Immature natural killer cell (primary cell): ENCODE measurements around the gene ARF1. TPM values are rescaled to one million over a fixed set of nuclear protein-coding genes. Genes with fewer than 3 reads are reported as not detected.

ENCODE experiments used
- DNase-seq, 3 donors: peaks; one replicate each; pipeline ENCODE4 v3.0.0; 2022; ENCODE audit warnings: mixed read lengths in 1 of 3
- H3K27ac Mint-ChIP-seq, 6 donors: one replicate each; pipeline ENCODE4 v1.8.0; 2020; ENCODE audit warnings: mixed read lengths in 6 of 6, mild to moderate bottlenecking in 5 of 6, inconsistent platforms in 4 of 6, moderate library complexity in 3 of 6
- H3K27me3 Mint-ChIP-seq, 3 donors: one replicate each; pipeline ENCODE4 v1.8.0; 2020 to 2021; ENCODE audit warnings: low read depth in 3 of 3, mild to moderate bottlenecking in 3 of 3, mixed read lengths in 3 of 3, moderate library complexity in 3 of 3, inconsistent platforms in 1 of 3
- H3K36me3 Mint-ChIP-seq, 3 donors: one replicate each; pipeline ENCODE4 v1.8.0; 2020; ENCODE audit warnings: mixed read lengths in 3 of 3, inconsistent platforms in 2 of 3, mild to moderate bottlenecking in 2 of 3
- H3K4me1 Mint-ChIP-seq, 2 donors: one replicate each; pipeline ENCODE4 v1.8.0; 2020; ENCODE audit warnings: inconsistent platforms in 2 of 2, mild to moderate bottlenecking in 2 of 2, mixed read lengths in 2 of 2, moderate library complexity in 1 of 2
- H3K4me3 Mint-ChIP-seq, 5 donors: one replicate each; pipeline ENCODE4 v1.8.0; 2020; ENCODE audit warnings: mild to moderate bottlenecking in 5 of 5, mixed read lengths in 5 of 5, inconsistent platforms in 3 of 5, moderate library complexity in 3 of 5
- H3K9me3 Mint-ChIP-seq, 6 donors: one replicate each; pipeline ENCODE4 v1.8.0; 2020; ENCODE audit warnings: mild to moderate bottlenecking in 6 of 6, mixed read lengths in 6 of 6, inconsistent platforms in 4 of 6, moderate library complexity in 3 of 6
- polyA plus RNA-seq, 3 donors: library from polyadenylated mRNA; unstranded; fragments of 300-500 nt; fragmentation: Illumina TruSeq; gene quantifications; one replicate each; pipeline ENCODE4 v1.2.3, GENCODE V29; 2021

The ARF1 gene
- polyA plus RNA-seq, 3 donors from 2014 or later: 533 to 916 (median 674) TPM

DNA sequence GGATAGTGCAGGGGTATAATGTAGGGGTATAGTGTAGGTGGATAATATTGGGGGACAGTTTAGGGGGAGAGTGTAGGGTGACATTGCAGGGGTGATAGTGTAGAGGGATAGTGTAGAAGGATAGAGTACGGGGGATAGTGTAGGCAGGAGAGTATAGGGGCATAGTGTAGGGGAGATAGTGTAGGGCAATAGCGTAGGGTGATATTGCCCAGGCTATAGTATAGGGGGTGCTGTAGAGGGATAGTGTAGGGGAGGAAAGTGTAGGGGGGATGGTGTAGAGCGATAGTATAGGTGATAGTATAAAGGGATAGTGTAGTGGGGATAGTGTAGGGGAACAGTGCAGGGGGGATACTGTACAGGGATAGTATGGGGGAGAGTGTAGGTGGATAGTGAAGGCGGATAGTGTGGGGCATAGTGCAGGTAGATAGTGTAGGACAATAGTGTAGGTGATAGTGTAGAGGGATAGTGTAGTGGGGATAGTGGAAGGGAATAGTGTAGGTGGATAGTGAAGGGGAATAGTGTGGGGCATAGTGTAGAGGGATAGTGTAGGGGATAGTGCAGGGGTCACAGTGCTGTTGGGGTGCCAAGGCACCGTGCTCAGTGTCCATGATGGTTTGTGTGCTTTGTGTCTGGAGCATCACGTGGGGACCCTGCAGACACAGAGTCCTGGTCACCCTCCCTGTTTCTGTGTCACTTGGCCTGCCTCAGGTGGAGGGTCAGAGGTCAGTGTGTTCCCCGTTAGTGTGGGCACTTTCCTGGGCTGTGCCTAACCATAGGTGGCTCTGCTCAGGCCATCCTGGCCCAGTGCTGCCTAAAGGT is 10.5 kb upstream of the ARF1 start:
- Mint-ChIP-seq H3K36me3 (no peaks in the 10 kb centered on the region), H3K4me1 (no peaks in the 10 kb centered on the region), H3K27me3 (peaks cover 0 to 9% (median 1%) of the 10 kb centered on the region in 3 donors), H3K27ac (peak overlapping the region in 1 of 6 donors; percentile 14), H3K9me3 (no peaks in the 10 kb centered on the region), H3K4me3 (no peak overlapping the region)
- DNase-seq: no peak

DNA sequence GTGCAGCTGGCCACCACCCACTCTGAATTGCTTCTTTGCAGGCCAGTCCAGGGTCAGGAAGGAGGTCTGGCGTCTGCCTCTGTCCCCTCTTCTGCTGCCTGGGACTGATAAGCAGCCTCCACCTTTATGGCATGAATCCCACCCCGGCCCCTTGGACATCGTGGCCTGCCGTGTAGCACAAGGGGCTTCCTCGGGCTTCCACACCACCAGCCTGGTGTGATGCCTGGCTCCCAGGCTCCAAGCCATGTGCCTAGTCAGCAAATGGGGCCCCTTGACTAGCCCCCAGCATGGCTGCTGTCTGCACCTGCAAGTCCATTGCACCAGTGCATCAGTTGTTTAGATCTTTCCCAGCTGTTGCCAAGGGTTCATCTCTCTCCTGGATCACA is 9.9 kb upstream of the ARF1 start:
- no peak for DNase-seq
- peaks cover 0 to 3% (median 0%) of the 10 kb centered on the region in 3 donors for H3K27me3 Mint-ChIP-seq
- H3K27ac Mint-ChIP-seq: no peak overlapping the region
- H3K4me1 Mint-ChIP-seq: no peaks in the 10 kb centered on the region
- no peak overlapping the region for H3K4me3 Mint-ChIP-seq
- H3K9me3 Mint-ChIP-seq: no peaks in the 10 kb centered on the region
- H3K36me3 Mint-ChIP-seq: no peaks in the 10 kb centered on the region

DNA sequence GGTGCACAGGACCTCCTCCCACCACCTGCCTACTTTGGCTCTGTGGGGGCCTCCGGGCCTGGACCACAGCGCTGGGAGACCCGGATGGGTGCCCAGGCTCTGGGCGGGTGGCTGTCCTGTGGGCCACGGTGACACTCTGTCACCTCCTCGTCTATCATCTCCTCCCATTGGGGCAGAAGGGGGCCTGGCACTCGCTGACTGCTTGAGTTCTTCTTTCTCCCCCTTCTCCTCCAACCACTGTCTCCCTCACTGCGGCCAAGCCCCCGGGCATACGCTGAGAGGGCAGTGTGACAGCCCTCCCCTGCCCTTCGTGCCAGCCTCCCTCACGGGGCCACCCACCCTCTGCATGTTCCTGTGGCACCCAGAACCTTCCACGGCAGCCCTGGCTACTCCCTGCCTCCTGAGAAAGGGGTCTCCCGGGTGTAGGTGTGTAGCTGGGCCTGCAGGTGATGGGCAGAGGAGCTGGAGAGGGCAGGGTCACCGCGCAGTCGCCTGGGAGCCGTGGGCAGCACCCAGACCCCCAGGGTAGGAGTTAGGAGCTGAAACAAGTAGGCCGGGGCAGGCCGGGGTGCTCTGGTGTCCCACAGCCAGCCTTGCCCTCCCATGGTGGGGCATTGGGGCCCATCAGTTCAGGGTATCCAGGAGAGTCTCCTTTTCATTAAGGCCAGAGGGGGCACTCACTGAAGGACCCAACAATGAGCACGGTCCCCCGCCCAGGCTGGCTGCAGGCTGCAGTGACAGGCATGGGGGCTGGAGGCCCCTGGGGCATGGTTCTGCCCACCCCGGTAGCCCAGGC is 9.2 kb upstream of the ARF1 start:
- Mint-ChIP-seq H3K4me3 (no peak overlapping the region), H3K4me1 (no peaks in the 10 kb centered on the region), H3K27ac (no peak overlapping the region), H3K9me3 (no peaks in the 10 kb centered on the region), H3K27me3 (peaks cover 0 to 2% (median 0%) of the 10 kb centered on the region in 3 donors), H3K36me3 (no peaks in the 10 kb centered on the region)
- no peak for DNase-seq

DNA sequence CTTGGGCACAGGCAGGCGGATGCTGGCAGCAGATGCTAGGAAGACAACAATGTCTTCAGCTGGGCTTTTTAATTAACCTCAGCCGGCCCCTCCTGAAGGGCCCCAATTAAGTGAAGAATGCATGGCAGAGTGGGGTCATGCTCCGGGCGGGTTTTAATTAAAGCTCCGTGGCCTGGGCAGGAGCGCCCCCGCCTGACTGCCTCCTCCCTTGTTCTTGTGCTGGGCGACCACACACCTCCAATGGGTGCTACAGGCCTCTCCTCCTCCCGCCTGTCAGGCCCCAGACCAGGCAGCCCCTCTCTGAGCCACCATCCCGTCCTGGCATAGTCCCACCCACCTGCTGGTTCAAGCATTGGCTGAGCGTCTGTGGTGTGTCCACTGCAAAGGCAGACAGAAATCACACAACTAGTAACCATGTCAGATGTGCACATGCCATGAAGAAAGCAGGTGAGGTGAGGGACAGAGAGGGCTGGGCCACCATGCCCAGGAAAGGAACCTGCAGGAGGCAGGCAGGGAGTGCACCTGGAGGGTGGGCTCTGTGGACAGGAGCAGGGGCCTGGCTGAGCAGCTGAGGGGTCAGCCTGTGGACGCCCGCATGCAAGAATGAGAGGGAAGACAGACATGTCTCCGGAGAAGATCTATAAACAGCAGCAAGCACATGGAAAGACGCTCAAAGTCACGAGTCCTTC is 8.5 kb upstream of the ARF1 start:
- Mint-ChIP-seq H3K4me1 (no peaks in the 10 kb centered on the region), H3K27me3 (peaks cover 0 to 2% (median 0%) of the 10 kb centered on the region in 3 donors), H3K27ac (peak overlapping the region in 1 of 6 donors; percentile 10), H3K9me3 (no peaks in the 10 kb centered on the region), H3K4me3 (no peak overlapping the region), H3K36me3 (no peaks in the 10 kb centered on the region)
- no peak for DNase-seq

DNA sequence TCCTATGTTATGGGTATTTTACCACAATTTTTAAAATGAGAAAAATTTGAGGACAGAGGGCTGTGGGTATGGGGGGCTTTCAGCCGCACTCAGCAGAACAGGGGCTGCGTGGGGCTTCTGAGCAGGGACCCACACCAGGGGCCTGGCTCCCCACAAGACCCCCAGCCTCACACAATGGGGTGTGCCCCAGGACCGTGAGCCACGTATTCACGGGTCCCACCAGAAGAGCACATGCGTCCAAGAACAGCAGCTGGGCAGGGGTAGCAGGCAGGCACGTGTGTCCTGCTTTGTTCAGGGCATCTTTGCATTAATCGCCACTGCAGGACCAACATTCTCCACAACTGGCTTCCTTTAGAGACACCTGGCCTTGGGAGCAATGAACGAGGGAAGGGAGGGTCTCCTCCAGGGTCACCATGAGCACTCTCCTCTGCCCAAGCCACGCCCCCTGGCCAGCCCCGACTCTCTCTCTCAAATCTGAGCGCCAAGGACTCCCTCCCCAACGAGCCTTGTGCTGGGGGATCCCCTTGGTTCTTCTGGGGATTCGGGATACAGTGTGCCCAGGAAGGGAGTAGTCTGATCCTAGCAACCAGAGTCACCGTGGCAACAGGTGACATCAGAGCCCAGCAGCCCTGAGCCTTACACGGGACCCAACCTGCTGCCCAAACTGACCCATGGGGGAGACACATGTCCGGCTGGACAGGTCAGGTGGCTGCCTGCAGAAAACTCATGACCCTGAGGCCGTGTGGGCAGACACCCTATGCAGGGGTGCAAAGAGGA is 7.4 kb upstream of the ARF1 start:
- DNase-seq: no peak
- H3K4me1 Mint-ChIP-seq: no peaks in the 10 kb centered on the region
- no peak overlapping the region for H3K4me3 Mint-ChIP-seq
- H3K36me3 Mint-ChIP-seq: no peaks in the 10 kb centered on the region
- H3K27me3 Mint-ChIP-seq: peaks cover 0 to 2% (median 0%) of the 10 kb centered on the region in 3 donors
- H3K27ac Mint-ChIP-seq: no peak overlapping the region
- no peaks in the 10 kb centered on the region for H3K9me3 Mint-ChIP-seq

DNA sequence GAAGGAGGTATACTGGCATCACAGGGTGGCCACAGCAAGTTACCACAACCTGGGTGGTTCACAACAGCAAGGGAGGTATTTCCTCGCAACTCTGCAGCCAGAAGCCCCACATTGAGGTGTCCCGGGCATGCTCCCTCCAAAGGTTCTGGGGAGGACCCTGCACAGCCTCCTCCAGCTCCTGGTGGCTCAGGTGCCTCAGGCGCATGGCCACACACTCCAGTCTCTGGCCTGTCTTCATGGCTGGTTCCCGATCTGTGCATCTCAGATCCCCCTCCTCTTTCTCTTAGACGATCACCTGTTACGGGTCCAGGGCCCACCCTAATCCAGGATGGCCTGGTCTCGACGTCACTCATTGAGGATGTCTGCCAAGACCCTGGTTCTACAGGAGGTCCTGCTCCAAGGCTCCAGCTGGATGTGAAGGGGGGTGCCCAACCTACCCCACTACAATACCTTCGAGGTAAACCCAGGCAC is 6.7 kb upstream of the ARF1 start:
- Mint-ChIP-seq H3K27me3 (peaks cover 0 to 2% (median 0%) of the 10 kb centered on the region in 3 donors), H3K9me3 (no peaks in the 10 kb centered on the region), H3K36me3 (no peaks in the 10 kb centered on the region), H3K4me1 (no peaks in the 10 kb centered on the region), H3K27ac (peak overlapping the region in 1 of 6 donors; percentile 53), H3K4me3 (no peak overlapping the region)
- no peak for DNase-seq

DNA sequence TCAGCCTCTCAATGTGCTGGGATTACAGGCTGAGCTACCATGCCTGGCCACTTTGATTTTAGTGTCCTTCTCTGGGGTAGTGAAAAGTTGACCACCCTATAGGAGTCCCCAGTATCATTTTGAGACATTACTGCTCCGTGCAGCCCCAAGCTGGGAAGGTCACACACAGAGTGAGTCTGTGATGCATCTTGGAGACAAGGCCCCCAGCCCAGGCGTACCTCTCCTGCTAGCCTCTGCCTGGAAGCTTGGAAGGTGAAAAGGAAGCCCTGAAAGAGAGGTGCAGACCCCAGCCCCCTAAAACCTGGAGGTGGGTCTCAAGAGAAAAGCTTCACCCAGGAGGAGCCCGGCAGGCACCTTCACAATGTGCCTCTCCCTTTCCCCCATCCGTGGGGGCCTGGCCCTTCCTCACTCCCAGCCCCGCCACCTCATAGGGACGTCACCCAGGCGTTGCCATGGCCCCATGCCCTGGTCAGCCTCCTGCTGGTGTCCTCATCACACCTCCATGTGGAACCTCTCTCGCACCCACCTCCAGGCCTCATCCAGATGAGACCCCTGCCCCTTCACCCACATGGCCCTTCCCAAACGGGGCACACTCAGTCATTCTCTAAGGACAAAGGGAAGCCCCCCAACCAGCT is 5.6 kb upstream of the ARF1 start:
- Mint-ChIP-seq H3K9me3 (no peaks in the 10 kb centered on the region), H3K27me3 (peaks cover 0 to 4% (median 3%) of the 10 kb centered on the region in 3 donors), H3K4me1 (peaks cover 5% of the 10 kb centered on the region in 2 donors), H3K36me3 (no peaks in the 10 kb centered on the region), H3K4me3 (no peak overlapping the region), H3K27ac (peak overlapping the region in 1 of 6 donors; percentile 35)
- no peak for DNase-seq

DNA sequence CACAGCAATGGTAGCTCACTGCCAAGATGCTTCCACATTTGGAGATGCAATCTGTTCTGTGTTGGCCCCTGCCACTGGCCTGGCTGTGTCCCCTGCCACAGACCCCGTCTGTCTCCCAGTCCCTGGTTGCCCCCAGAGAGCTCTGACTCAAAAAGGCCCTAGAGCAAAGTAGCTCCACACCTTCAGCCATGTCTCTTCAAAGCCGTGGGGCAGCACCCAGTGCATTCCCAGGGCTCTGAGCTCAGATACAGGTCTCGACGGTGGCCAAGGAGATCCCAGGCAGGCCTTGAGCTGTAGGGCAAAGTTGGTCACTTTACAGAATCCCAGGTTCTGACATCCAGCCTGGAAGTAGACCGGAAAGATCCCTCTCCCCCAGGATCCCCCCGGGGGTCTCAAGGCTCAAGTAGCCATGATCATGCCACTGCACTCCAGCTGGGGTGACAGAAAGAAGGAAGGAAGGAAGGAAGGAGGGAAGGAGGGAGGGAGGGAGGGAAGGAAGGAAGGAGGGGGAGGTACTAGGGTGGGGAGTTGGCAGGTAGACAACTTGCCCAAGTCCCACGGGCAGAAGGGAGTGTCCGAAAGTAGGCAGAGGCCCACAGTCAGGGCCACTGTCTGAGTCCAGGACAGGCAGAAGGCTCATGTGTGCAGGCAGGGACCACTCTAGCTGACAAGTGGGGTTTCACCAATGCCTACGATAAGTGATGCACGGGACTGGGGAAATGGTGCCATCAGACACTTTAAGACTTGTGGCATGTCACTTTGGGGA is 4.8 kb upstream of the ARF1 start:
- Mint-ChIP-seq H3K27ac (peak overlapping the region in 1 of 6 donors; percentile 35), H3K4me1 (peaks cover 5% of the 10 kb centered on the region in 2 donors), H3K36me3 (no peaks in the 10 kb centered on the region), H3K9me3 (no peaks in the 10 kb centered on the region), H3K27me3 (peaks cover 0 to 4% (median 4%) of the 10 kb centered on the region in 3 donors), H3K4me3 (no peak overlapping the region)
- DNase-seq: no peak

DNA sequence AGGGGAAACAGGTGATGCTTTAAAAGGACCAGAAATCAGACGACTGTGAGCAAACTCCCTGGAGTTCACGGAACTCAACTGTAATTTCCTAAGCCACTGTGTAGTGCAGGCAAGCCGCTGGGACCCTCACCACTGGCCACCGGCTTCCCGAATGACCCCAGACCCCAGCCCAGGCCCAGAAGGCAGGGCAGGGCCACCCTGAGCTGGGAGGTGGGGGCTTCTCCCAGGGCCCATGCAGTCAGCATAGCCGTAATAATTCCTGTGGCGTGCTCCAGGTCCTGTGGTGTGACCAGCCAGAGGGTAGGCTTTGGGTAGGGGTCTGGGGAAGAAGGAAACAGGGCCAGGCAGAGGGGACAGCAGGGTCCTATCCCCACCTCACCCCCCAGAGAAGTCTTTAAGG is 3.5 kb upstream of the ARF1 start:
- H3K36me3 Mint-ChIP-seq: no peaks in the 10 kb centered on the region
- no peak overlapping the region for H3K27ac Mint-ChIP-seq
- no peak overlapping the region for H3K4me3 Mint-ChIP-seq
- no peaks in the 10 kb centered on the region for H3K9me3 Mint-ChIP-seq
- DNase-seq: no peak
- H3K4me1 Mint-ChIP-seq: peaks cover 12 to 14% of the 10 kb centered on the region in 2 donors
- peaks cover 5 to 12% (median 12%) of the 10 kb centered on the region in 3 donors for H3K27me3 Mint-ChIP-seq

DNA sequence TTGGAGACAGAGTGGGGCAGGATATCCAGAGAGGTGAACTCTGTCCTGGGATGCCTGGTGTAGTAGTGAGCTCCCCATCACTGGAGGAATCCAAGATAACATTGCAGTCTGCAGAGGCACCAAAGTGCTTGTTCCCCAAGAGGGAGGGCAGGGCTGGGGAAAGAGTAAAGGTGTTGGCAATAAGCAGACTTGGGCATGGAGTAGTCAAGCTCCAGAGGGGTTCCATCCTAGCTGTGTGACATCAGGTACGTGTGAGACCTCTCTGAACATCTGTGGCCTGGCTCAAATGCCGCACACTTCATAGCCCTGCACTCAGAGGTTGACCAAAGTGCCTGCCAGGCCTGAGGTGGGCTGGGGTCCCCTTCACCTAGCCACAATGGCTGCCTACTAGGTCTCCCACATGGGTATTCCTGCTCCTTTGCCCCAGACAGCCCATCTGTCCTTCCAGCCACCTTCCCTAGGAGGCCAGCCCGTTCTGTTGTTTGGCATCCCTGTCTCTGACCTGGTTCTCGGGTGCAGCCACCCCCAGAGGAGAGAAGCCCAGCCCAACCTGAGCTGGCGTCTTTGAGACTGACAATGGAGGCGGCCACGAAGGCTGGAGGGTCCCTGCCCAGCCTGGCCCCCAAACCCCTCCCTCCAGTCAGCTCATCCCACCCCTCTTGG is 2.8 kb upstream of the ARF1 start:
- Mint-ChIP-seq H3K27me3 (peaks cover 5 to 16% (median 14%) of the 10 kb centered on the region in 3 donors), H3K4me3 (peak overlapping the region in 1 of 5 donors; percentile 15), H3K9me3 (no peaks in the 10 kb centered on the region), H3K27ac (peak overlapping the region in 1 of 6 donors; percentile 78), H3K4me1 (peaks cover 19 to 21% of the 10 kb centered on the region in 2 donors), H3K36me3 (no peaks in the 10 kb centered on the region)
- DNase-seq: no peak

DNA sequence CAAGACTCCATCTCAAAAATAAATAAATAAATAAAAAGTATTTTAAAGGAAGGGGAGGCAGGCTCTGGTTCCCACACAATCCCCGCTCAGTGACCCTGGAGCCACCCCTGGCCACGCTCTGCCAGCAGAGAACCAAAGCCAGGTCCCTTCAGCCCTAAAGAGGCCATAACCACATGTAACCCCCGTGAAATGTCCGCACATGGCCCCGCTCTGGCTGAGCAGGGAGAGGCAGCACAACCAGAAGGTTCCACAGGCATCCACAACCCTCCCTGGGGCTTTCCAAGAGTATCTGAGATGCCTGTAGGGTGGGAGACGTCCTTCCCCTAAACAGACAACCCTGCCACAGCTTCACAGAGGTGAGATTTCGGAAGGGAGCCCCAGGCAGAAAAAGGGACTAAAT is 1.4 kb upstream of the ARF1 start:
- H3K9me3 Mint-ChIP-seq: no peaks in the 10 kb centered on the region
- DNase-seq: no peak
- H3K36me3 Mint-ChIP-seq: no peaks in the 10 kb centered on the region
- peaks cover 5 to 23% (median 14%) of the 10 kb centered on the region in 3 donors for H3K27me3 Mint-ChIP-seq
- peak overlapping the region in 3 of 6 donors; percentile 69 to 75 (median 73) for H3K27ac Mint-ChIP-seq
- H3K4me3 Mint-ChIP-seq: peak overlapping the region; percentile 76 to 85 (median 79)
- peaks cover 33 to 35% of the 10 kb centered on the region in 2 donors for H3K4me1 Mint-ChIP-seq
